Cortex of kidney (tissue), 1 donor: ENCODE data around the gene OR10R2.
"Not testable (repeated sequence)": the region's sequence is repeated elsewhere in the genome, so short reads cannot be mapped to it uniquely, and the experiment has no call there.

Experiments used
- DNase-seq: peaks from one replicate; lab custom pipeline; 2025; lab: John Stamatoyannopoulos, UW

OR10R2 gene, protein sequence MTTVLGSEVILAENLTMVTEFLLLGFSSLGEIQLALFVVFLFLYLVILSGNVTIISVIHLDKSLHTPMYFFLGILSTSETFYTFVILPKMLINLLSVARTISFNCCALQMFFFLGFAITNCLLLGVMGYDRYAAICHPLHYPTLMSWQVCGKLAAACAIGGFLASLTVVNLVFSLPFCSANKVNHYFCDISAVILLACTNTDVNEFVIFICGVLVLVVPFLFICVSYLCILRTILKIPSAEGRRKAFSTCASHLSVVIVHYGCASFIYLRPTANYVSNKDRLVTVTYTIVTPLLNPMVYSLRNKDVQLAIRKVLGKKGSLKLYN

DNA sequence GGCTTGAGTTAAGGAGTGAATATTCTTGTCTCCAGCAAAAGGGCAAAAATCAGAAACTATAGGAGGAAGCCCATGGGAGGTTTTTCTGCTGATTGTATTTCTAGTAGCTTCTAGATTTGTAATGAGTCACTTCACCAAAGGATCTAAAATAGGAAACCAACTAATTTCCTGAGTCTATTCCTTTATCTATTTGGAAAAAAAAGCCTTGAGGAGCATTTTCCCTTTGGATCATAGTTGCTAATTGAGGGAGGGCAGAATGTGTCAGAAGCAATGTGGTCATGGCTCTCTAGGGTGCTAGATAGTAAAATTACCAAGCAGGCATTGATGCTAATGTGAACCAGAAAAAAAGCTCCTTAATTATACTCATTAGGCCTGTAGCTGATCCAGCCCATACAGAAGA, at the start of gene OR10R2:
Gene OR10R2, plus strand, starts transcription at position 301 of the 400 bp plus-strand sequence. CDS start 106 bp downstream, outside the sequence.
- no peak for DNase-seq

DNA sequence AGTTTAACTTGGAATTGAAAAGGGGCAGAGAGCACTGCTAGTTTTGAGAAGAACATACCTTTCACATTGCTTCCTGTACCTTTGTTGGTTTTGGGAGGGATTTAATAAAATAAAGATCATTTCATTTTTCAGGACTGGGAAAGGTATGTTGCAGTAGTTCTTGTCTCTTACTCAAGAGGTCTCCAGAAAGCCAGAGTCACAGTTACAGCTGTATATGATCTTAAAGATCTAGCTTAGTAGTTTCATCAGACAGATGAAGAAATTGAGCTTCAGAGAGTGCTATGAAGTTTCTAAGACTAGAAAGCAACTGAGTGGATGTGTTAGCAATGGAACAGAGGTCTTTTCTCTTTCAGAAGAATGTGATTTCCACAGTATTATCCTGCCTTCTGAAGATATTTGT, 47.0 kb upstream of the OR10R2 start:
- DNase-seq = no peak

GRCh38 chr1:158426137-158426536, 45.9 kb upstream of the OR10R2 start, which contains the start of gene OR10K2:
OR10K2 (minus strand) TSS chr1:158426237; CDS start chr1:158420866, 5,371 bp downstream.
- DNase-seq = no peak

- not testable (repeated sequence) for DNase-seq
These were observed 41.9 kb upstream of the OR10R2 start for GRCh38 chr1:158430163-158430562.

DNA sequence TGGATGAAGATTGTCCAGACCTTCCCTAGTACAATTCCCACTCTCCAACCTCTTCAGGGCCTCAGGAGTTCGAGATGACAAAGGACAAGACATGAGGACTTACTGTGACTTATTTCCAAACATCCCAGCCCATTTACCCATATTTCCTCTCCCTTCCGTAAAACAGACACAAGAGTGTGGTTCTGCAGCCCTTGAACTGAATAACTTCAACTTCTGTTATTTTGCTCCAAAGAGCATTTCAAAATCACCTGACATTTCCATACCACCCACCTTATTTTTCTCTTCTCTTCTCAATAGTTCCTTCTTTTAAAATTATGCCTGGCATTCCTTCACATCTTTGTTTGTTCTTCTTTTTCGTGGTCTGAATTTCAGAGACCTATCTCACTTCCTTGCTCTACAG, 37.3 kb upstream of the OR10R2 start:
- DNase-seq = no peak

- no peak for DNase-seq
These were observed 26.6 kb upstream of the OR10R2 start for GRCh38 chr1:158445376-158445775.

- DNase-seq = no peak
These were observed 17.5 kb upstream of the OR10R2 start for GRCh38 chr1:158454537-158454936.

GRCh38 chr1:158457246-158457645, 14.8 kb upstream of the OR10R2 start:
- no peak for DNase-seq

DNA sequence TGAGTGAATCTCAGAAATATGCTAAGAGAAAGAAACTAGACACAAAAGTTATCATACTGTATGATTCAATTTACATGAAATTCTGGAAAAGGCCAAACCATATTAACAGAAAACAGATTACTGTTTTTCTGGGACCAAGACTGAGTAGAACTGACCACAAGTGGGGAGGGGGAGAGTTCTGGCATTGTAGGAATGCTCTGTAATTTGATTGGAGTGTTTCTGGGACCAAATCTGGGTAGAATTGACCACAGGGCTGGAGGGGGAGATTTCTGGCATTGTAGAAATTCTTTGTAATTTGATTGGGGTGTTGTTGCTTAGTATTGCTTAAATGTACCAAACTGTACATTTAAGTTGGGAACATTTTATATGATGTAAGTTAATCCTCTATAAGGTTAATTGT, 13.8 kb upstream of the OR10R2 start:
- DNase-seq = no peak

DNA sequence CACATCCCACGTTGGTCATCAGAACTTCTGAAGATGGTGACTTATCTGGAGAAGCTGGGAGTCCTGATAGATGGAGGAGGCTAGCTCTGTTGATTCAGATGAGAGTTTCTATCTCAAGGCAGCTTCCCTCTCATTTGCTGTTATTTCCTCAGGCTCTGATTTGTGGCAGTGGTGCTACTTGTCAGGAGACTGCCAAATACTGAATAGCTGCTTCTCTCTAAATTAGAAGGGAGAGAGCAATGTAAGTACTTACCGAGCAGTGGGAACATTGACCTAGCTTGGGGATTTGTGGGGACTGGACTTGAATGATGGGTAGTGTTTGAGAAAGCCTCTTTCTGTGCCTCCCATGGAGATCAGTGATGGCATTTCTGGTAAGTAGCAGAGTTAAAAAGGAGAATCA, 10.5 kb upstream of the OR10R2 start, which contains the start of gene OR10K1:
Gene OR10K1, plus strand, starts transcription at position 301 of the 400 bp plus-strand sequence. CDS start 3,728 bp downstream, outside the sequence.
- DNase-seq = no peak

DNA sequence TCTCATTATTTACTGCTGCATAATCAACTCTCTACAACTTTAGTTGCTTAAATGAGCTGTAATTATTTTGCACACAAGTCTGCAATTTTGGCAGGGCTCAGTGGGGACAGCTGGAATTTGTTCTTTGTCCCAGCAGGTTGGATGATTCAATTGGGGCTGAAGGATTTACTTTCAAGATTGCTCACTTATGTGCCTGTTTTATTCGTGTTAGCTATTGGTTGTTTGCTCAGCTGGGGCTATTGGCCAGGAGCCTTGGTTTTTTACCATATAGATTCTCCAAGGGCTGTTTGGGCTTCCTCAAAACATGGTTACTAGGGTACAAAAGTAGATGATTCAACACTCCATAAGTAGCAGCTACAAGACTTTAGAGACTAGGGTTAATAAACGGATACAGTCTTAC, 13.4 kb downstream of the OR10R2 start:
- DNase-seq = no peak

GRCh38 chr1:158491316-158491715, 19.3 kb downstream of the OR10R2 start:
- DNase-seq = no peak

DNA sequence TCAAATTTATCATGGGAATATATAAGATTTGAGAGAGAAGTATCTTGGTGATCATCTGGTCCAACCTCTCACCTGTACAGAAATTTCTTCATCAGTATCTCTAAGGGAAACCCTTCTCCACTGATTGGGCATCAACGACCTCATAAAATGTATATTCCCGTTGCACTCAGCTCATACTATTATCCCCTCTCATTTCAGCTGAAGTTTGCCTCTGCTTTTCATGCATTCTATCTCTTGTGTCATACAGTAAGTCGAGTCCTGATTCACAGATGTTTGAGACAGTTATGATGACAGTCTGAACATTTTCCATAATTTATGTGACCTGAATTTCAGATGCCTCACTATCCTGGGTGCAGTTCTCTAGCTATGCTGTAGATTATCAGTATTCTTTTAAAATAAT, 21.0 kb downstream of the OR10R2 start:
- DNase-seq = no peak

DNA sequence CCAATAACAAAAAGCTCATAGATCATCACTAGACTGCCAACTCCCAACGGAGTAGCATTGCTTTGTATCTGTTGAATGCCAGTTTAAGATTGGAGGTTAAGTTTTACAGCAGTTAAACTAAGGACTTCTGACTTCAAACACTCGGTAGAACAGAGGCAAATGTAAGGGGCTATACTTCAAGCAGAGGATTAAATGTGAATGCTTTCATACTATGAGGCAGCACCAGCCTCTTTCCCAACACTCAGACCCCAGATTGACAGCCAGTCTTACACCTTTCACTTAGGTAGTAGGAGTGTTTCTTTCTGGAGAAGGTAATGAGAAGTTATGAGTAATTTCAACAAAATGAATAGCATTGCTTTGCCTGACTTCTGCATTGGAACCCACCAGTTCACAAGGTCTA, 22.8 kb downstream of the OR10R2 start:
- no peak for DNase-seq

DNA sequence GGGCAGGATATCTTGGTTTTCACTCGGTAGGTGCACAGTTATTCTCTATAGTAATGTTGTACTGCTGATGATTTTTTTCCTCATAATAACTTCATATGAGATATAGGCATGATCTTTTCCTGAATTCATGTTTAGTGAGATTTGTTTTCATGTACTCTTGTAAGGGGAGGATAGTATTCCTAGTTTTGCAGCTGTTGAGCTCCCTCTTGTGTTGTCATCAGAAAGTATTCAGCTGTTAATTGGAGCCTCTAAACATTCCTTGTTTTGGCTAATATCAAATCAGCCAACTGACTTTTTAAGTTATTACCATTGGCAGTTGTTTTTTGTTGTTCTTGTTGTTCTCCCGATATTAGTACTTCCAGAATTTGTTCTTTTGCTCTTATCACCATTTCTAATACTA, 24.4 kb downstream of the OR10R2 start:
- DNase-seq = no peak

DNA sequence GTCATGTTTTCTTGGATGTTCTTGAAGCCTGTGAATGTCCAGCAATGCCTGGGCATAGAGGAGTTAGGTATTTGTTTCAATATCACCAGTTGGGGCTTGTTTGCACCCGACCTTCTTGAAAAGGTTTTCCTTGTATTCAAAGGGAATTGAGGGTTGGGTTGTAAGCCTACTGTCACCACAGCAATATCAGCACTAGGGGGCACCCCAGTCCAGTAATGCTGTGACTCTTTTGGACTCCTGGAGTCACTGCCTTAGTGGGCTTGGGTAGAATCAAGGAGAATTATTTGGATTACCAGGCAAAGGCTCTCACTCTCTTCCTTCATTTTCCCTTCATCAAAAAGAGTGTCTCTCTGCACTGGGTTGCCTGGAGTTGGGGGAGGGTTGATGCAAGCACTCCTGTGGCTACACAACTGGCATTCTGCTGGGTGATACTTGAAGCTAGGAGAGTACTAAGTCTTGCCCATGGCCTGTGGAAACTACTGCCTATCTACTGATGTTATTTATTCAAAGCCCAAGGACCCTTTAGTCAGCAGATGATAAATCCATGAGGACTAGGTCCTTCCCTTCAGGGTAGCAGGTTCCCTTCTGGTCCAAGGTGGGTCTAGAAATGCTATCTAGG, 34.5 kb downstream of the OR10R2 start:
- no peak for DNase-seq

DNA sequence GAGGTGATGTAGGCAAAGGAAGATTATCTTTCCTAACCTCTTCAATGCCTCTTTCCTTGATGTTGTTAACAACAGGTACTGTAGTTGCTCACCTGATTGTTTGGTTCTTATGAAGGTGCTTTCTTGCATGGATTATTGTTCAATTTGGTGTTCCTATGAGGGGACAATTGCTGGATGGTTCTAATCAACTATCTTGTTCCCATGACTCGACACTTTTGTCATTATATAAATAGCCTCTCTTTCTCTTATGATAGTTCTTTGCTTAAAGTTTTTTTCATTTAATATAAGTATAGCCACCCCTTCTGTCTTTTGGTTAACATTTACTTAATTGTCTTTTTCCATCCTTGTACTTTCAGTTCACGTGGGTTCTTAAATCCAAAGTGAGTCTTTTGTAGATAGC, 35.5 kb downstream of the OR10R2 start:
- no peak for DNase-seq

DNA sequence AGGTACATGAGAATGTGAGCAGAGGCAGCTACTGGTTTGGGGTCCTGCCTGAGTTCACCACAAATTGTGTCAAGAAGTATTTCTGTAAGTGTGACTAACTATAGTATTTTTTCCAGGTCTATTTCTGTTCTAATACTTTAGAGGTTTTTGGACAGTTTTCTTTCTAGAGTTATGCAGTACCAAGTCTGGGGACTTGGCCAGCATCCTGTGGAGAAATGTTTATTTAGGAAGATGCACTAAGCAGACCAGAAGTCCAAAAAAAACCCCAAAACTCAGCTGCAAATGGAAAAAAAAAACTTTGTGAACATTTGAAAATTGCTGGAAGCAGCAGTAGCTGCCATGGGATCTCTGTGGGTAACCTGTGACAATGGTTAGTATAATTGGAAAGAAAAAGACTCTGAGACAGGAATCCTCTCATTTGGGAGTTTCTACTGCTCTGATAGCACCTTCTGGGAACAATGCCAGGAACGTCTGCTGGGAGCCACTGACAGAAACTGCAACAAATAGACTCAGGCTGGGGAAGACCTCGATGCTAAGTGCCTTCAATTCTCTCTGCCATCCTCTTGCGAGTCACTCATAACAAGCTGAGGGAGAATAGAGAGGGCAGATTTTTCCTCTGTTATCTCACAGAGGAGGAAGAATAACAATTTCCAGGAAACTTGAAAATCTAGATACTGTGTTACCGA, 37.6 kb downstream of the OR10R2 start:
- no peak for DNase-seq

- no peak for DNase-seq
These were observed 44.9 kb downstream of the OR10R2 start for GRCh38 chr1:158516966-158517365.

- DNase-seq = no peak
These were observed 48.0 kb downstream of the OR10R2 start for GRCh38 chr1:158520021-158520420.

GRCh38 chr1:158520955-158521665, 49.1 kb downstream of the OR10R2 start:
- DNase-seq = no peak

DNA sequence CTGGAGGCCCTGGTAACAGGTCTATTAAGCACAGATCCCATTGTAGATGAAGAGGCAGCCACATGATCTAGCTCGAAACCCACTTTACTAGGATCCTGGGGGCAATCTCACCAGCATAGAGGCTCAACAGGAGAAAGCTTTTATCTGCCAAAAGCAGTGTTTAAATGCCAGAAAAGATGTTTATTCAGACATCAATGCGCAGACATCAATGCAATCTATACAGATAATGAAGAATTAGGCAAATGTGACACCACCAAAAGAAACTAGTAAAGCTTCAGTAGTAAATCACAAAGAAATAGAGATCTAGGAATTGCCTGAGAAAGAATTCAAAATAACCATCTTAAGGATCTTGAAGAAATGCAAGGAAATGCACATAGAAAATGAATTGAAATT, 49.6 kb downstream of the OR10R2 start:
- no peak for DNase-seq
